Esophagus muscularis mucosa (tissue), 4 donors: ENCODE results near the gene PHKB. TPM values are rescaled to one million over a fixed set of nuclear protein-coding genes. Genes with fewer than 3 reads are reported as not detected.

ENCODE experiments used
- DNase-seq: peaks from one replicate; pipeline ENCODE4 v3.0.0-alpha.2; 2017; ENCODE audit errors: extremely low spot score
- H3K27ac ChIP-seq, 4 donors: fragments of 200-600 bp; sonication (generic); replicated peaks in 1 of 4; 1 replicate in 3 of 4; 2 replicates in 1 of 4; pipeline ENCODE4 v1.5.1; 2016 to 2019; ENCODE audit warnings: mild to moderate bottlenecking in 1 of 4
- H3K27me3 ChIP-seq, 4 donors: fragments of 200-600 bp; sonication (generic); one replicate each; pipeline versions ENCODE4 v1.5.1 to v1.6.0; 2016 to 2019
- H3K36me3 ChIP-seq, 4 donors: fragments of 200-600 bp; sonication (generic); one replicate each; pipeline ENCODE4 v1.5.1; 2016 to 2019
- H3K4me1 ChIP-seq, 4 donors: fragments of 200-600 bp; sonication (generic); one replicate each; pipeline ENCODE4 v1.5.1; 2016 to 2019
- H3K4me3 ChIP-seq, 4 donors: fragments of 200-600 bp; sonication (generic); 1 replicate in 2 of 4; 2 replicates in 2 of 4; pipeline ENCODE4 v1.5.1; 2016 to 2019; ENCODE audit warnings: mild to moderate bottlenecking in 4 of 4, moderate library complexity in 1 of 4
- H3K9me3 ChIP-seq, 4 donors: fragments of 200-600 bp; sonication (generic); 1 replicate in 3 of 4; 2 replicates in 1 of 4; pipeline ENCODE4 v1.5.1; 2016 to 2019
- CTCF ChIP-seq, 3 experiments: fragments of 200-600 bp in 2 of 3; fragments of 450-650 bp in 1 of 3; sonication (generic) in 2 of 3; IDR thresholded peaks; one replicate each; pipeline ENCODE4 v1.5.1; 2017 to 2019; ENCODE audit warnings: antibody characterized with exemption in 3 of 3, mild to moderate bottlenecking in 2 of 3, moderate library complexity in 1 of 3
- EP300 ChIP-seq: sonication (generic); formaldehyde crosslinking; IDR thresholded peaks from one replicate; pipeline ENCODE4 v1.6.1; 2017; ENCODE audit warnings: antibody characterized with exemption
- POLR2A ChIP-seq: fragments of 450-650 bp; IDR thresholded peaks from one replicate; pipeline ENCODE4 v1.6.1; 2017; ENCODE audit warnings: antibody characterized with exemption, moderate library complexity, mild to moderate bottlenecking, low read depth
- POLR2AphosphoS5 ChIP-seq, 2 donors: sonication (generic); formaldehyde crosslinking; IDR thresholded peaks; one replicate each; pipeline ENCODE4 v1.6.1; 2017; ENCODE audit warnings: antibody characterized with exemption in 2 of 2
- WGBS: methylation state at CpG from one replicate; pipeline ENCODE4 v1.1.5; 2018; 5-methylcytosine and 5-hydroxymethylcytosine counted together
- intact Hi-C: fragments of 100-400 bp; cut with DNase I; formaldehyde crosslinking; loops from one replicate; pipeline ENCODE4 v1.15.1; 2023
- total RNA-seq, 4 donors: library from RNA; depleted of rRNA; stranded (reverse); fragments of >200 nt; gene quantifications; one replicate each; pipeline versions ENCODE4 v1.1.0 to v1.2.1, GENCODE V29; 2016

PHKB gene
- total RNA-seq, 4 donors from 2014 or later = 39.4 to 60.6 (median 46.5) TPM

- intact Hi-C loops = no loop called here
- 85% methylated on average over 5 of the region's 5 CpGs for WGBS
- Histone ChIP-seq H3K4me1 (no peaks in the 10 kb centered on the region), H3K27me3 (peaks cover 0 to 5% (median 0%) of the 10 kb centered on the region in 4 donors), H3K36me3 (no peaks in the 10 kb centered on the region), H3K9me3 (no peaks in the 10 kb centered on the region), H3K4me3 (no peak overlapping the region), H3K27ac (no peak overlapping the region)
- peak; percentile 53 for DNase-seq
- TF ChIP-seq POLR2A = no peak
- no peak for TF ChIP-seq CTCF (IDR thresholded peaks at IDR 0.05)
- no peak for TF ChIP-seq EP300
- TF ChIP-seq POLR2AphosphoS5 (IDR thresholded peaks at IDR 0.05) = no peak
Measured at GRCh38 chr16:47721006-47721637, 260.0 kb downstream of the PHKB start.

GRCh38 chr16:47722046-47722445, 260.9 kb downstream of the PHKB start:
- no peak for DNase-seq
- TF ChIP-seq POLR2AphosphoS5 (IDR thresholded peaks at IDR 0.05) (no peak), POLR2A (no peak), EP300 (no peak), CTCF (IDR thresholded peaks at IDR 0.05) (no peak)
- Histone ChIP-seq H3K9me3 (no peaks in the 10 kb centered on the region), H3K27ac (no peak overlapping the region), H3K4me3 (no peak overlapping the region), H3K36me3 (no peaks in the 10 kb centered on the region), H3K27me3 (peaks cover 0 to 4% (median 0%) of the 10 kb centered on the region in 4 donors), H3K4me1 (no peaks in the 10 kb centered on the region)
- WGBS = 82% methylated on average over 4 of the region's 4 CpGs
- intact Hi-C loops = no loop called here

- TF ChIP-seq EP300 = no peak
- no peak for TF ChIP-seq POLR2A
- no peak for TF ChIP-seq CTCF (IDR thresholded peaks at IDR 0.05)
- TF ChIP-seq POLR2AphosphoS5 (IDR thresholded peaks at IDR 0.05) = no peak
- no peak overlapping the region for H3K4me3 ChIP-seq
- no peaks in the 10 kb centered on the region for H3K9me3 ChIP-seq
- peaks cover 0 to 4% (median 0%) of the 10 kb centered on the region in 4 donors for H3K27me3 ChIP-seq
- H3K36me3 ChIP-seq = no peaks in the 10 kb centered on the region
- intact Hi-C loops = no loop called here
- H3K27ac ChIP-seq = no peak overlapping the region
- DNase-seq = peak; percentile 60
- no peaks in the 10 kb centered on the region for H3K4me1 ChIP-seq
- WGBS = 72% methylated on average over 5 of the region's 5 CpGs
Measured at GRCh38 chr16:47724115-47724785, 263.1 kb downstream of the PHKB start.

- H3K27me3 ChIP-seq = no peaks in the 10 kb centered on the region
- no peak overlapping the region for H3K4me3 ChIP-seq
- no peak overlapping the region for H3K27ac ChIP-seq
- no peaks in the 10 kb centered on the region for H3K9me3 ChIP-seq
- TF ChIP-seq POLR2AphosphoS5 (IDR thresholded peaks at IDR 0.05) = no peak
- no peak for TF ChIP-seq POLR2A
- no peak for TF ChIP-seq EP300
- TF ChIP-seq CTCF (IDR thresholded peaks at IDR 0.05) = no peak
- intact Hi-C loops = no loop called here
- H3K36me3 ChIP-seq = no peaks in the 10 kb centered on the region
- no peaks in the 10 kb centered on the region for H3K4me1 ChIP-seq
- whole genome bisulfite sequencing = 88% methylated on average over 9 of the region's 9 CpGs
- peak; percentile 37 for DNase-seq
Measured at GRCh38 chr16:47725188-47725695, 264.1 kb downstream of the PHKB start.
